Measurements from ENCODE around the gene NYNRIN.
"Not testable (repeated sequence)": the region's sequence is repeated elsewhere in the genome, so short reads cannot be mapped to it uniquely, and the experiment has no call there.

NYNRIN gene

DNA sequence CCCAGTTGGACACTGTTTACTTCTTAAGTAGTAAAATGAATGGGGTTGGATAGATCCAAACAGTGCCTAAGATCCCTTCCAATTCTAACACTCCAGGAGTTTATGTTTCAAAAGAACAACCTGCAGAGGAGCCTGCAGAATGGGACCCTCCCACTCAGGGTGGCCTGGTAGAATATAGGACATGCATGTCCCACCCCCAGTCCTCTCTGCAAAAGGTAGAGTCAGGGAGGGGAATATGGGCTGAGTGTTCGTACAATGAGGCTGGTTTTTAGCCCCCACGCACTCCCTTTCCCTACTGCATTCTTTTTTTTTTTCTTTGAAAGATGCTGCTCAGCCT, 11.8 kb upstream of the NYNRIN start:
- no peaks in the 10 kb centered on the region for H3K9me3 ChIP-seq (ENCODE audit: severe bottlenecking)
- TF ChIP-seq, protein P1, sequence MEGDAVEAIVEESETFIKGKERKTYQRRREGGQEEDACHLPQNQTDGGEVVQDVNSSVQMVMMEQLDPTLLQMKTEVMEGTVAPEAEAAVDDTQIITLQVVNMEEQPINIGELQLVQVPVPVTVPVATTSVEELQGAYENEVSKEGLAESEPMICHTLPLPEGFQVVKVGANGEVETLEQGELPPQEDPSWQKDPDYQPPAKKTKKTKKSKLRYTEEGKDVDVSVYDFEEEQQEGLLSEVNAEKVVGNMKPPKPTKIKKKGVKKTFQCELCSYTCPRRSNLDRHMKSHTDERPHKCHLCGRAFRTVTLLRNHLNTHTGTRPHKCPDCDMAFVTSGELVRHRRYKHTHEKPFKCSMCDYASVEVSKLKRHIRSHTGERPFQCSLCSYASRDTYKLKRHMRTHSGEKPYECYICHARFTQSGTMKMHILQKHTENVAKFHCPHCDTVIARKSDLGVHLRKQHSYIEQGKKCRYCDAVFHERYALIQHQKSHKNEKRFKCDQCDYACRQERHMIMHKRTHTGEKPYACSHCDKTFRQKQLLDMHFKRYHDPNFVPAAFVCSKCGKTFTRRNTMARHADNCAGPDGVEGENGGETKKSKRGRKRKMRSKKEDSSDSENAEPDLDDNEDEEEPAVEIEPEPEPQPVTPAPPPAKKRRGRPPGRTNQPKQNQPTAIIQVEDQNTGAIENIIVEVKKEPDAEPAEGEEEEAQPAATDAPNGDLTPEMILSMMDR (IDR thresholded peaks at IDR 0.05; ENCODE audit: low read depth, low read length): no peak
- no peak for DNase-seq
- no peak overlapping the region for H3K4me3 ChIP-seq (ENCODE audit: low read depth, low read length)
- H3K27me3 ChIP-seq (ENCODE audit: insufficient read depth, low read depth, severe bottlenecking): no peaks in the 10 kb centered on the region
- no peaks in the 10 kb centered on the region for H3K36me3 ChIP-seq
- no peak overlapping the region for H3K27ac ChIP-seq

DNA sequence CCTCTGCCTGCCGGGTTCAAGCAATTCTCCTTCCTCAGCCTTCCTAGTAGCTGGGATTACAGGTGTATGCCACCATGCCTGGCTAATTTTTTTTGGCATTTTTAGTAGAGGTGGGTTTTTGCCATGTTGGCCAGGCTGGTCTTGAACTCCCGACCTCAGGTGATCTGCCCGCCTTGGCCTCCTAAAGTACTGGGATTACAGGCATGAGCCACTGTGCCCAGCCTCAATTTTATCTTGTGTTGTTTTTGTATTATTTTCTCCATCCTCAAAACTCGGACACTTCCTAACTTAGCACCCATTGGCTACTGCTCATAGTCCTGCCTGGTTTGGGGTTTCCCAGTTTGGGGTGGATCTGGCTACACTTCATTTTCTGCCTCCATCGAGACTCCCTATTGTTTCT, 11.2 kb upstream of the NYNRIN start:
- H3K9me3 ChIP-seq (ENCODE audit: severe bottlenecking); H3K36me3 ChIP-seq; H3K27me3 ChIP-seq (ENCODE audit: insufficient read depth, low read depth, severe bottlenecking); H3K4me3 ChIP-seq (ENCODE audit: low read depth, low read length); DNase-seq: not testable (repeated sequence)
- H3K27ac ChIP-seq: peak overlapping the region; percentile 73

DNA sequence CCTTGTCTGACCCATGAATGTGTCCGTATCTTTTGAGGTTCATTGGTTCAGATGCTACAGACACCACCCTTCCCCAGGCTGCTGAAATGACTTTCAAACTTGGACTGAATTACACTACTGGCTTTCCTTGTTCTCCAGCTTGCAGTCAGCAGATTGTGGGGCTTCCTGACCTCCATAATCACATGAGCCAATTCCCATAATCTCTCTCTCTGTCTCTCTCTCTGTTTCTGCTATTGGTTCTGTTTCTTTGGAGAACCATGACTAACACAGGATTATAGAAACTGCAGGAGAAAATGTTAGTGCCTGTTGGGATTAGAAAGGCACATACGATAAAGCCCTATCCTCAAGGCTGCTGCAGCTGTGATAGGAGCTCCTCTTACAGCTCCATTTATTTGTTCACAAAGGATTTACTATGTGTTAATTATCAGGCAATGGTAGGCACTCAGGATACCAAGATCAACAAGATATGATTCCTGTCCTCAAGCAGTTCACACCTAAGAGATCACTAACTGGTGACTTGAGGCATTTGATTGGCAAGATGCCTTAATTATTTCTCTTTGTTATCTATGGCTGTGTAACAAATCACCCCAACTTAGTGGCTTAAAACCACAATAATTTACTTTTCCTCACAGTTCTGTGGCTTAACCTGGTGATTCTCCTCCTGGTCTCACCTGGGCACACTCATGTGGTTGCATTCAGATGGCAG, 10.2 kb upstream of the NYNRIN start:
- Histone ChIP-seq H3K27me3 (ENCODE audit: insufficient read depth, low read depth, severe bottlenecking) (no peaks in the 10 kb centered on the region), H3K27ac (peak overlapping the region; percentile 73), H3K9me3 (ENCODE audit: severe bottlenecking) (no peaks in the 10 kb centered on the region), H3K36me3 (no peaks in the 10 kb centered on the region), H3K4me3 (ENCODE audit: low read depth, low read length) (no peak overlapping the region; the same call in 1 of the 2 replicates)
- DNase-seq: peak; percentile 44
- TF ChIP-seq, protein P1 (IDR thresholded peaks at IDR 0.05; ENCODE audit: low read depth, low read length): no peak

DNA sequence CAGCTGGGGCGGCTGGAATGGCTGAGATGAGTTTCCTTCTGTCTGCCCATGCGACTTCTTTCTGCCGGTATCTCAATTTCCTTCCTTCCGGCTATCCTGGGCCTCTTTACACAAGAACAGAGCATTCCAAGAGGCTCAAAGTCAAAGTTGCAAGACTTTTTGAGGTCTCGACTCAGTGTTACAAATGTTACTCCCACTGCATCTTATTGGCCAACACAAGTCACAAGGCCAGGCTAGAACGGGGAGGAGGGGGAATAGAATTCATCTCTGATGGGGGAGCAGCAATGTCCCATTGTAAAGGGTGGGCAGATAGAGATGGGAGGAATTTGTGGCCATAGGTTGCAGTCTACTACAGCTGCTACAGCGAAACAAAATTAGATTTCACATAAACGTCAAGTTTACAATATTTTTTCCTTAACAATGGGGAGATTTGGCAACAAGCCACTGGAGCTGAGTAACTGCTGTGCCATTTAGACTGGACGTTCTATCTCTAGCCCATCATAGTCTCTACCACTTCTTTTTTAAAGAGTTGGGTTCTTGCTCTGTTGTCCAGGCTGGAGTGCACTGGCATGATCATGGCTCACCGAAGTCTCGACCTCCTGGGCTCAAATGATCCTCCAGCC, 9.5 kb upstream of the NYNRIN start:
- TF ChIP-seq, protein P1 (IDR thresholded peaks at IDR 0.05; ENCODE audit: low read depth, low read length): no peak

DNA sequence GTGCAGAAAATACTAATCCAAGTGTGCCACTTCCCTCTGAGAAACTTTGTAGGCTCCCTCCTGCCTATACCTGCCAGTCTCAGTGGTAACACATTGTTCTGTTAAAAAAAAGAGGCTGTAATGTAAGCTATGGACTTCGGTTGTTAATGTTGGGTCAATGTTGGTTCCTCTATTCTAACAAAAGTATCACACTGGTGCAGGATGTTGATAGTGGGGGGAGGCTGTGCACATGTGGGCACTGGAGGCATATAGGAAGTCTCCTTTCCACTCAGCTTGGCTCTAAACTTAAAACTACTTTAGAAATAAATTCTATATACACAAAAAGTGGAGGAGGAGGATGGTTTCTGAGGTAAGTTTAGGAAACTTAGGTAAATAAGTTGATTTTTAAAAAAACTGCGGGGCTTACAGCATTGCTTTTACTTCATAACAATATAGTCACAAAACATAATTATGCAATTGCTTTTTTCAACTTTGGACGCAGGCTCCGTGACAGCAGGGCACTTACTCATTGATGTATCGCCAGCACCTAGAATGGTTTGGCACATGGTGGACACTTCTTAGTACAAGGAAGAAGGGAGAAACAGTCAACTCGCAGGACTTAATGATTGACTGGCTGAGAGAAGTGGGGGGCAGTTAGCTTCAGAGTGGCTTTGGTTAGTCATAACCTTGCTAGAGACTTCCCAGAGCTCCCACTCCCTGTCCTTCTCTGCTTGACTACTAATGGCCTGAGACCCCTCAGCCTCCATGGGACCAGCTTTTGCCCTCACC, 7.9 kb upstream of the NYNRIN start:
- no peaks in the 10 kb centered on the region for H3K36me3 ChIP-seq
- DNase-seq: no peak
- no peak overlapping the region for H3K27ac ChIP-seq
- TF ChIP-seq, protein P1 (IDR thresholded peaks at IDR 0.05; ENCODE audit: low read depth, low read length): no peak
- no peaks in the 10 kb centered on the region for H3K27me3 ChIP-seq (ENCODE audit: insufficient read depth, low read depth, severe bottlenecking)
- no peaks in the 10 kb centered on the region for H3K9me3 ChIP-seq (ENCODE audit: severe bottlenecking)
- no peak overlapping the region for H3K4me3 ChIP-seq (ENCODE audit: low read depth, low read length)

More for the DNA sequence above, 9.5 kb upstream of the NYNRIN start:
- DNase-seq: no peak
- Histone ChIP-seq H3K36me3 (no peaks in the 10 kb centered on the region), H3K9me3 (ENCODE audit: severe bottlenecking) (no peaks in the 10 kb centered on the region), H3K4me3 (ENCODE audit: low read depth, low read length) (no peak overlapping the region), H3K27ac (peak overlapping the region; percentile 73), H3K27me3 (ENCODE audit: insufficient read depth, low read depth, severe bottlenecking) (no peaks in the 10 kb centered on the region)

DNA sequence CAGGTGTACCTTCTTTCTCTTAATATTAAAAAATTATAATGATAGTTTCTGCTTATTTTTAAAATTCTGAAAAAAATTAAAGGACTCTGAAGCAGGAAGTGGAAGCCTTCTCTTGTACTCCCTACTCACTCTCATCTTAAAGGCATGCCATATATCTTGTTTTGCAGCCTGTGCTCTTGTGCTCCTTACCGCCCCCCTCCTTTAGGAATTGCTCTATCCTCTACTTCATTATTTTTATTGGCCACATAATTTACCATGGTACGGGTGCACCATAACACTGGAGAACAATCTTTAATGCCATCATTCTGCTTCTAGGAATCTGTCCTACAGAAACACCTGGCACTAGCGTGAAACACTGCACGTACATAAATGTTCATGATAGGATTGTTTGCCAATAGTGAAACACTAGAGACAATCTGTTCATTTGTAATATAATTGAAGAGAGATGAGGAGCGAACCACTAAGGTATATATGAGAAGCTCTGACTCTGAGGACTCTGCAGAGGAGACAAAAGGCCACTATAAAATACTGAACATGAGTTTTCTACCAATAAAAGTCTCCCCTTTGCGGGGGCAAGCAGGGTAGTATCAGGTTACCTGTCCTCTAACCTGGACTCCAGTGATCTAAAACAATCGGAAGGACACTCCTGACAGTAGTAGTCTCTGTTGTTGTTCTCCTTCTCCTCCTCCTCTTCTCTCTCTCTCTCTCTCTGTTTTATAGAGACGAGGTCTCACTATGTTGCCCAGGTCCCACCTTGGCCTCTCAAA, 6.3 kb upstream of the NYNRIN start:
- no peak for DNase-seq
- H3K27ac ChIP-seq: no peak overlapping the region

More for the DNA sequence above, 6.3 kb upstream of the NYNRIN start:
- Histone ChIP-seq H3K27me3 (ENCODE audit: insufficient read depth, low read depth, severe bottlenecking) (no peaks in the 10 kb centered on the region), H3K9me3 (ENCODE audit: severe bottlenecking) (no peaks in the 10 kb centered on the region), H3K4me3 (ENCODE audit: low read depth, low read length) (no peak overlapping the region), H3K36me3 (no peaks in the 10 kb centered on the region)
- TF ChIP-seq, protein P1 (IDR thresholded peaks at IDR 0.05; ENCODE audit: low read depth, low read length): no peak
